Chondrocyte (in vitro differentiated cells): ENCODE results near the gene ARHGAP6. TPM values are rescaled to one million over a fixed set of nuclear protein-coding genes. Genes with fewer than 3 reads are reported as not detected.

Experiments used
- DNase-seq: peaks from one replicate; pipeline ENCODE4 v3.0.0; 2021; ENCODE audit warnings: mixed read lengths, low spot score
- H3K27ac Mint-ChIP-seq: one replicate; pipeline ENCODE4 v1.8.0; 2021; ENCODE audit warnings: mild to moderate bottlenecking, moderate library complexity, mixed read lengths; ENCODE audit not compliant: unreplicated experiment
- H3K27me3 Mint-ChIP-seq: 2 replicates; pipeline ENCODE4 v1.8.0; 2021; ENCODE audit warnings: low read depth, mixed read lengths
- H3K36me3 Mint-ChIP-seq: 2 replicates; pipeline ENCODE4 v1.8.0; 2021; ENCODE audit warnings: low read depth, mixed read lengths
- H3K4me1 Mint-ChIP-seq: 2 replicates; pipeline ENCODE4 v1.8.0; 2021; ENCODE audit warnings: low read depth, mild to moderate bottlenecking, mixed read lengths
- H3K4me3 Mint-ChIP-seq: one replicate; pipeline ENCODE4 v1.8.0; 2021; ENCODE audit warnings: mild to moderate bottlenecking, moderate library complexity, mixed read lengths; ENCODE audit not compliant: unreplicated experiment
- H3K9me3 Mint-ChIP-seq: 2 replicates; pipeline ENCODE4 v1.8.0; 2021; ENCODE audit warnings: low read depth, mixed read lengths
- CTCF ChIP-seq: fragments of 200-600 bp; sonication (generic); IDR thresholded peaks from 2 replicates; pipeline ENCODE4 v1.5.0; 2021; ENCODE audit warnings: antibody characterized with exemption, mild to moderate bottlenecking, moderate library complexity
- total RNA-seq: library from RNA; stranded (reverse); gene quantifications from 3 replicates; pipeline ENCODE4 v1.2.1, GENCODE V29; 2021

ARHGAP6 gene
- total RNA-seq, 1 donor from 2014 or later = 1.5 TPM

DNA sequence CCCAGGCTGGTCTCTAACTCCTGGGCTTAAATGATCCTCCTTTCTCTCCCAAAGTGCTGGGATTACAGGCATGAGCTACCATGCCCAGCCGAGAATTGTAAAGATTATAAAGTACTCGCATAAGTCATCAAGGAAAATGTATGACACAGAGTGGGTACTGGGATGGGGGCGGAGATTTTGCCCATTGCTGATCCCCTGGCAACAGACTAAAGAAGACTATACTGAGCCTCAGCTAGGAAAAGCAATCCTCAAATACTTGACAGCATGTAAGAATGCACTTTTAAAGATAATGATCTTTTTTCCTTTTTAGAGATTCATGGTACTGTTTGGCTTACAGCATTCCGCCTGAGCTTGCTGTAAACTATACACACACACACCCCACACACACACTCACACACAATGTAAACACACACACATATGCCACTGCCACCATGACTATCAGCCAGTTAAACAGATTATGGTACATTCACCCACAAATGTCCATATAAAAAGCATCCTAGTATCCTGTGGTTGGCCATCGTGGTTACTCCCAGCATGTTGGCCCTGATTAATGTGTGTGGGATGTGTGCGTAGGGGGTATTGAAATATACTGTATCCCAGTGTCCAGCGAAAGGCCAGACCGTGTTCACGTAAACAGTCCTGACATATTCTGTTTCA, 259.5 kb downstream of the ARHGAP6 start:
- no peaks in the 10 kb centered on the region for H3K27me3 Mint-ChIP-seq
- no peak for TF ChIP-seq CTCF
- H3K36me3 Mint-ChIP-seq = no peaks in the 10 kb centered on the region
- H3K4me1 Mint-ChIP-seq = peaks cover 7% of the 10 kb centered on the region
- H3K9me3 Mint-ChIP-seq = peaks cover 15% of the 10 kb centered on the region
- no peak overlapping the region for H3K4me3 Mint-ChIP-seq
- DNase-seq = no peak
- H3K27ac Mint-ChIP-seq = no peak overlapping the region

GRCh38 chrX:11403631-11404030, 262.1 kb downstream of the ARHGAP6 start:
- Mint-ChIP-seq H3K4me3 (no peak overlapping the region), H3K36me3 (no peaks in the 10 kb centered on the region), H3K4me1 (peaks cover 23% of the 10 kb centered on the region), H3K27ac (no peak overlapping the region), H3K27me3 (no peaks in the 10 kb centered on the region), H3K9me3 (peaks cover 13% of the 10 kb centered on the region)
- no peak for TF ChIP-seq CTCF
- no peak for DNase-seq

DNA sequence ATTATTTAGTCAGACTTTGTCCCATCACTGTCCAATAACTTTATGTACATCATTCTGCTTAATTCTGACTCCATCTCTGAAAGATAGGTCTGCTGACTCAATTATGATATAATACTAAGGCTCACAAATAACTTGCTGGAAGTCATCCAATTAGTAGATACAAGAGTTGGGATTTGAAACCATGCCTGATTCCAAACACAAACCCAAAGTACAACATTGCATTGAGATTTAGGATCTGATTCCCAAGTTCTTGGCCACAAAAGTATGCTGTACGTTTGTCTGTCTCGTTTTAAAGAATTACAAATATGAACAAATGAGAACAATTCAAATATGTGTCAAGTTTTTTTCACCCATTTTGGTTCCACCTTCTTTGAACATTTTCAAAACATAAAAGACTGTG, 263.8 kb downstream of the ARHGAP6 start:
- H3K27me3 Mint-ChIP-seq = no peaks in the 10 kb centered on the region
- peaks cover 24% of the 10 kb centered on the region for H3K4me1 Mint-ChIP-seq
- H3K36me3 Mint-ChIP-seq = no peaks in the 10 kb centered on the region
- no peak for DNase-seq
- H3K9me3 Mint-ChIP-seq = peaks cover 6% of the 10 kb centered on the region
- H3K4me3 Mint-ChIP-seq = no peak overlapping the region
- H3K27ac Mint-ChIP-seq = no peak overlapping the region
- TF ChIP-seq CTCF = no peak

- Mint-ChIP-seq H3K4me3 (no peak overlapping the region), H3K27me3 (no peaks in the 10 kb centered on the region), H3K36me3 (no peaks in the 10 kb centered on the region), H3K4me1 (peaks cover 35% of the 10 kb centered on the region), H3K9me3 (peaks cover 5% of the 10 kb centered on the region), H3K27ac (no peak overlapping the region)
- no peak for TF ChIP-seq CTCF
- DNase-seq = no peak
Observed at GRCh38 chrX:11399489-11400094, 266.1 kb downstream of the ARHGAP6 start.

DNA sequence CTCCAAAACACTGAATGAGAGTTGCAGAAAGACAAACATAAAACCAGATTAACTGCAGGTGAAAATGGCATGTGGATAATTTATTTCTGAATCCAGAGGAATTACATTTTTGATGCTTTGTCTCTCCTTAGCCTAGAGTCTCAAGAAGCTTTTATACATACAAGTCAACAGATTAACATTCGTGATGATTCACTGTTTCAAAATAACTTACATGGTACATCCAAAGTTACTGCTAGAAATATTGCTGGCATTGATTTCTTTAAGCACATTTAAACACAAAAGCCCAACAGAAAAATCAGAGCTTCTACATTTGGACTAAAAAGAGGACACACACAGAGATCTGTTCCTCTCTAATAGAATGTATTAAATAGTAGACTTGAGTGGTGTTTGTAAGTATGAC, 266.9 kb downstream of the ARHGAP6 start:
- Mint-ChIP-seq H3K4me3 (no peak overlapping the region), H3K36me3 (no peaks in the 10 kb centered on the region), H3K9me3 (no peaks in the 10 kb centered on the region), H3K27me3 (no peaks in the 10 kb centered on the region), H3K4me1 (peaks cover 35% of the 10 kb centered on the region), H3K27ac (no peak overlapping the region)
- no peak for TF ChIP-seq CTCF
- no peak for DNase-seq
